Suprapubic skin (tissue), 3 donors: Measurements from ENCODE around the gene SLA2.
"Not testable (repeated sequence)": the region's sequence is repeated elsewhere in the genome, so short reads cannot be mapped to it uniquely, and the experiment has no call there.

Experiments
- CTCF ChIP-seq, 2 donors: fragments of 200-600 bp in 1 of 2; fragments of 450-650 bp in 1 of 2; sonication (generic) in 1 of 2; IDR thresholded peaks; one replicate each; pipeline ENCODE4 v1.5.1; 2016 to 2019; ENCODE audit warnings: antibody characterized with exemption in 2 of 2, mild to moderate bottlenecking in 1 of 2, moderate library complexity in 1 of 2
- EP300 ChIP-seq: sonication (generic); formaldehyde crosslinking; IDR thresholded peaks from one replicate; pipeline ENCODE4 v1.6.1; 2017; ENCODE audit warnings: antibody characterized with exemption

DNA sequence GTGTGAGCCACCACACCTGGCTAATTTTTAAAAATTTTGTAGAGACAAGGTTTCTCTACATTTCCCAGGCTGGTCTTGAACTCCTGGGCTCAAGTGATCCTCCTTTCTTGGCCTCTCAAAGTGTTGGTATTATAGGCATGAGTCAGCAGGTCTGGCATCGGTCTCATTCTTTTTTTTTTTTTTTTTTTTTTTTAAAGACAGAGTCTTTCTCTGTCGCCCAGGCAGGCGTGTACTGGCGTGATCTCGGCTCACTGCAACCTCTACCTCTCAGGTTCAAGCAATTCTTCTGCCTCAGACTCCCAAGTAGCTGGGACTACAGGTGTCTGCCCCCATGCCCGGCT lies 37.6 kb downstream of the SLA2 start:
- not testable (repeated sequence) for TF ChIP-seq EP300; CTCF (IDR thresholded peaks at IDR 0.05)
